SK-N-MC (cell line): ENCODE measurements around the gene RASA3.

ENCODE experiments used
- EZH2 ChIP-seq: fragments of 200-600 bp; sonication (generic); IDR thresholded peaks from one replicate; pipeline ENCODE4 v1.6.1; 2017; ENCODE audit warnings: antibody characterized with exemption
- POLR2AphosphoS5 ChIP-seq: IDR thresholded peaks from 2 replicates; pipeline ENCODE4 v1.6.1; 2012; ENCODE audit warnings: mild to moderate bottlenecking, low read depth, low read length, borderline replicate concordance

DNA sequence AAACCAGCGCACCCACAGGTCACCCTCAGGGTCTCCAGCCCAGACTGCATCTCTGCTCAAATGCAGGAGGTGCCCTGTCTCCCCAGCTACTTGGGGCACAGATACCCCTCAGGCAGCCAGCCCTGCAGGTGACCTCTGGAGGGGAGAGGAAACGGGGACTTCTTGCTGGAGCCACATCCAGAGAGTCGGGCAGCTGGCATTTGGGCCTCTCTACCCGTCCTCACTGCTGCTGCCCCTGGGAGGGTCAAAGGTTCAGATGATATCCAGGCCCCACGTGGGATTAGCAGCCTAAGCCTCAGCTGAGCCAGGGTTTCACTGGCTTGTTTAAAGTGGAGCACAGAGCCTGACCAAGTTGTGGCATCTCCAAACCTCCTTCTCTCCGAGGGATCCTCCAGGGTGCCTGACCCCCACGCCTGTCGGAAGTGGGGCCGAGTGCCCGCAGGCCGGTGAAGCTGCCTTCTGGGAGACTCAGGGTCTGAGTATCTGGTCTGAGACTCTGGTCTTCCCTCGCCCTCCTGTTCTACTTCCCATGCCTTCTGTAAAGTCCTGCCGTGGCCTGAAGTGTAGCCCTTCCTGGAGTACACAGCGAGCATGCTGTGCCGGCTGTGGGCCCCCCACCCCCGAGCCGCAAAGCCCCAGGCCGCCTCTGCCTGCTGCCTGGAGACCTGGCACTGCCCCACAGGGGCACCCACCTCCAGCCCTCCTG, 2.1 kb downstream of the RASA3 start:
- TF ChIP-seq POLR2AphosphoS5 (no peak), EZH2 (no peak)
